GM12878 (cell line): ENCODE results near the gene GRK2. TPM values are rescaled to one million over a fixed set of nuclear protein-coding genes. Genes with fewer than 3 reads are reported as not detected.
A peak's percentile ranks its signal among the peaks of the same experiment; 100 is the strongest.

Experiments used
- CBX3 ChIP-seq: fragments of 200-600 bp; sonication (generic); IDR thresholded peaks from 2 replicates; pipeline ENCODE4 v1.6.1; 2016; ENCODE audit warnings: low read depth, borderline replicate concordance
- CTCF ChIP-seq, 3 experiments: IDR thresholded peaks in 2 of 3; conservative IDR thresholded peaks in 1 of 3; 2 replicates each; pipeline ENCODE4 v1.5.1; 2011; ENCODE audit warnings: low read depth in 3 of 3, low read length in 3 of 3, mild to moderate bottlenecking in 3 of 3, control low read depth in 2 of 3, moderate library complexity in 2 of 3, inconsistent platforms in 1 of 3, mixed read lengths in 1 of 3; ENCODE audit not compliant: control insufficient read depth in 2 of 3, insufficient read depth in 1 of 3; ENCODE audit errors: extremely low read depth in 1 of 3
- FOXK2 ChIP-seq: fragments of 450-650 bp; IDR thresholded peaks from 2 replicates; pipeline ENCODE4 v1.6.1; 2017; ENCODE audit warnings: mild to moderate bottlenecking, moderate library complexity
- GATAD2B ChIP-seq: fragments of 450-650 bp; conservative IDR thresholded peaks from 2 replicates; pipeline ENCODE4 v1.6.1; 2017; ENCODE audit warnings: low read depth, mild to moderate bottlenecking, moderate library complexity
- HDAC6 ChIP-seq: fragments of 200-600 bp; sonication (generic); IDR thresholded peaks from one replicate; pipeline ENCODE4 v1.8.0; 2017; ENCODE audit warnings: antibody characterized with exemption; ENCODE audit not compliant: unreplicated experiment
- IRF4 ChIP-seq: IDR thresholded peaks from 2 replicates; pipeline ENCODE4 v1.6.1; 2011; ENCODE audit warnings: low read depth, low read length
- KDM1A ChIP-seq: fragments of 200-600 bp; sonication (generic); IDR thresholded peaks from 2 replicates; pipeline ENCODE4 v1.6.1; 2016; ENCODE audit warnings: borderline replicate concordance
- MLLT1 ChIP-seq: fragments of 450-650 bp; IDR thresholded peaks from 2 replicates; pipeline ENCODE4 v1.6.1; 2016; ENCODE audit warnings: mild to moderate bottlenecking
- MXI1 ChIP-seq: fragments of 150-350 bp; IDR thresholded peaks from 2 replicates; pipeline ENCODE4 v1.6.1; 2011; ENCODE audit warnings: low read depth, mild to moderate bottlenecking, inconsistent platforms, low read length, improper control_type of control experiment
- MYB ChIP-seq: fragments of 150-350 bp; IDR thresholded peaks from 2 replicates; pipeline ENCODE4 v1.6.1; 2014; ENCODE audit warnings: mild to moderate bottlenecking, low read depth, low read length, borderline replicate concordance
- NRF1 ChIP-seq: conservative IDR thresholded peaks from 2 replicates; pipeline ENCODE4 v1.6.1; 2011; ENCODE audit warnings: mild to moderate bottlenecking, low read depth, low read length, improper control_type of control experiment
- PAX5 ChIP-seq: IDR thresholded peaks from 2 replicates; pipeline ENCODE4 v1.6.1; 2011; ENCODE audit warnings: low read depth, low read length, borderline replicate concordance
- RBBP5 ChIP-seq: fragments of 200-600 bp; sonication (generic); conservative IDR thresholded peaks from 2 replicates; pipeline ENCODE4 v1.6.1; 2016
- RELB ChIP-seq: fragments of 450-650 bp; IDR thresholded peaks from 2 replicates; pipeline ENCODE4 v1.6.1; 2017; ENCODE audit warnings: low read depth, mild to moderate bottlenecking, moderate library complexity
- SIX5 ChIP-seq: IDR thresholded peaks from 2 replicates; pipeline ENCODE4 v1.6.1; 2011; ENCODE audit warnings: mild to moderate bottlenecking, low read depth, low read length, moderate library complexity; ENCODE audit not compliant: severe bottlenecking
- SMARCA5 ChIP-seq: fragments of 450-650 bp; IDR thresholded peaks from 2 replicates; pipeline ENCODE4 v1.6.1; 2017; ENCODE audit warnings: mild to moderate bottlenecking
- SMC3 ChIP-seq: IDR thresholded peaks from 2 replicates; pipeline ENCODE4 v1.6.1; 2011; ENCODE audit warnings: low read length, improper control_type of control experiment, borderline replicate concordance
- SUPT20H ChIP-seq: IDR thresholded peaks from 2 replicates; pipeline ENCODE4 v1.6.1; 2011; ENCODE audit warnings: low read depth, mild to moderate bottlenecking, low read length, moderate library complexity, borderline replicate concordance; ENCODE audit not compliant: control insufficient read depth
- ZNF384 ChIP-seq: IDR thresholded peaks from 2 replicates; pipeline ENCODE4 v1.6.1; 2012; ENCODE audit warnings: low read depth, mild to moderate bottlenecking, low read length, improper control_type of control experiment, borderline replicate concordance
- ZNF687 ChIP-seq: fragments of 450-650 bp; IDR thresholded peaks from 2 replicates; pipeline ENCODE4 v1.6.1; 2017; ENCODE audit warnings: mild to moderate bottlenecking, moderate library complexity
- ZSCAN29 ChIP-seq: fragments of 450-650 bp; IDR thresholded peaks from 2 replicates; pipeline ENCODE4 v1.6.1; 2017; ENCODE audit warnings: mild to moderate bottlenecking, moderate library complexity
- polyA plus RNA-seq, 11 experiments: library from polyadenylated mRNA; depleted of rRNA in 4 of 11; unstranded in 6 of 11; stranded (reverse) in 5 of 11; fragments of >200 nt; fragmentation: Nextera tagmentation in 4 of 11; fragmentation: Illumina TruSeq in 1 of 11; extraction: Ambion mirVana in 4 of 11; extraction: Trizol in 1 of 11; gene quantifications; 1 replicate in 1 of 11; 2 replicates in 10 of 11; pipeline versions ENCODE4 v1.2.1 to v1.2.3, GENCODE V29; 2011 to 2016; ENCODE audit warnings: inconsistent platforms in 2 of 11, missing spikeins in 2 of 11, low read depth in 1 of 11
- total RNA-seq, 4 experiments: library from RNA; depleted of rRNA in 3 of 4; stranded (reverse); fragments of >200 nt in 3 of 4; fragmentation: Illumina TruSeq in 1 of 4; extraction: Trizol in 1 of 4; gene quantifications; 2 replicates each; pipeline versions ENCODE4 v1.2.1 to v1.2.3, GENCODE V29; 2013 to 2021

GRK2 gene
- total and polyA plus RNA-seq, 10 of the 15 experiments (the other 5 are each of a cell fraction or from before 2014, with no cell fraction given), result 1.0 to 160 (median 66.1) TPM

GRCh38 chr11:67265633-67266448, 432 bp upstream of the GRK2 start (continued):
- TF ChIP-seq MLLT1 (no peak), PAX5 (no peak), ZNF384 (no peak), SMC3 (peak; percentile 72), KDM1A (no peak), IRF4 (no peak), GATAD2B (peak; percentile 89), ZSCAN29 (peak; percentile 53; the same call in 1 of the 2 replicates), SUPT20H (no peak), CTCF (IDR thresholded peaks at IDR 0.05 in 2 of 3, conservative IDR thresholded peaks at IDR 0.05 in 1 of 3; ENCODE audit: control insufficient read depth in 2 of 3, extremely low read depth in 1 of 3, insufficient read depth in 1 of 3, low read depth in 3 of 3, low read length in 3 of 3) (peak; percentile 63 to 84 (median 70); a peak in 5 of 6 replicates), SIX5 (no peak), RELB (no peak), ZNF687 (no peak), FOXK2 (no peak), SMARCA5 (peak; percentile 89; the same call in 1 of the 2 replicates), NRF1 (no peak), RBBP5 (no peak), MYB (no peak), CBX3 (no peak), MXI1 (0 out of 2 replicates have a peak, but pooled peaks have one; percentile 28), HDAC6 (no peak)
